H1 (cell line): Measurements from ENCODE around the gene COL10A1. TPM values are rescaled to one million over a fixed set of nuclear protein-coding genes. Genes with fewer than 3 reads are reported as not detected.

Experiments
- CTCF ChIA-PET: fragments of 300-600 bp; sonication (Branson Sonifier 250); formaldehyde crosslinking; loops from one replicate; lab custom pipeline; 2021; ENCODE audit not compliant: partially characterized antibody; lab: Charles Lee
- POLR2A ChIA-PET: fragments of 300-600 bp; sonication (Branson Sonifier 250); formaldehyde crosslinking; loops from one replicate; lab custom pipeline; 2021; ENCODE audit warnings: inconsistent platforms; ENCODE audit not compliant: partially characterized antibody; lab: Charles Lee
- DNase-seq, 2 experiments: peaks; one replicate each; pipeline versions ENCODE4 v3.0.0 to v3.0.0-alpha.2; 2010 to 2022; ENCODE audit warnings: low spot score in 2 of 2, low read depth in 1 of 2, mixed read lengths in 1 of 2
- FAIRE-seq: peaks from 2 replicates; lab custom pipeline; 2011; peaks lifted over from hg19 to GRCh38; lab: Jason Lieb, UNC
- H2AFZ ChIP-seq: 2 replicates; pipeline ENCODE4 v1.8.1; 2012; ENCODE audit warnings: low read length, inconsistent platforms
- H2AK5ac ChIP-seq: 2 replicates; pipeline ENCODE4 v1.6.1; 2013; ENCODE audit warnings: low read depth, low read length
- H2BK120ac ChIP-seq: replicated peaks from 2 replicates; pipeline ENCODE3; 2013; ENCODE audit warnings: low read depth, low read length, inconsistent platforms
- H2BK12ac ChIP-seq: 2 replicates; pipeline ENCODE4 v1.6.1; 2013; ENCODE audit warnings: low read depth, low read length
- H2BK15ac ChIP-seq: 2 replicates; pipeline ENCODE4 v1.6.1; 2013; ENCODE audit warnings: low read length
- H2BK20ac ChIP-seq: 2 replicates; pipeline ENCODE4 v1.6.1; 2013; ENCODE audit warnings: low read length
- H2BK5ac ChIP-seq: 2 replicates; pipeline ENCODE4 v1.6.1; 2013; ENCODE audit warnings: low read depth, low read length
- H3K14ac ChIP-seq: 2 replicates; pipeline ENCODE4 v1.6.1; 2013; ENCODE audit warnings: inconsistent platforms; ENCODE audit not compliant: insufficient read length
- H3K18ac ChIP-seq: 2 replicates; pipeline ENCODE4 v1.6.1; 2013; ENCODE audit warnings: low read length; ENCODE audit errors: extremely low read depth
- H3K23ac ChIP-seq: 2 replicates; pipeline ENCODE4 v1.6.1; 2013; ENCODE audit warnings: inconsistent platforms; ENCODE audit not compliant: insufficient read length
- H3K23me2 ChIP-seq: 2 replicates; pipeline ENCODE4 v1.6.1; 2013; ENCODE audit warnings: low read depth, low read length
- H3K27ac ChIP-seq: 2 replicates; pipeline ENCODE4 v1.6.1; 2011; ENCODE audit warnings: low read depth, low read length, inconsistent platforms
- H3K27me3 ChIP-seq, 4 experiments: replicated peaks in 1 of 4; 1 replicate in 1 of 4; 2 replicates in 3 of 4; pipeline versions ENCODE4 v1.6.1 to v1.8.1; 2011 to 2013; ENCODE audit warnings: low read length in 3 of 4, mild to moderate bottlenecking in 3 of 4, inconsistent platforms in 2 of 4, mixed read lengths in 2 of 4, moderate library complexity in 1 of 4; ENCODE audit not compliant: control insufficient read depth in 3 of 4, insufficient read depth in 3 of 4; ENCODE audit errors: extremely low read depth in 1 of 4
- H3K36me3 ChIP-seq, 4 experiments: 2 replicates each; pipeline versions ENCODE4 v1.6.1 to v1.8.1; 2011 to 2013; ENCODE audit warnings: mild to moderate bottlenecking in 4 of 4, low read length in 3 of 4, moderate library complexity in 2 of 4, control low read depth in 1 of 4, inconsistent platforms in 1 of 4; ENCODE audit not compliant: insufficient read depth in 4 of 4, control insufficient read depth in 2 of 4
- H3K4ac ChIP-seq: replicated peaks from 2 replicates; pipeline ENCODE3; 2013; ENCODE audit warnings: low read length, low read depth, mixed read lengths, inconsistent platforms; ENCODE audit not compliant: insufficient read length
- H3K4me1 ChIP-seq, 4 experiments: replicated peaks in 1 of 4; 1 replicate in 1 of 4; 2 replicates in 3 of 4; pipeline versions ENCODE4 v1.6.1 to v1.8.1; 2011 to 2013; ENCODE audit warnings: low read length in 3 of 4, inconsistent platforms in 2 of 4, mixed read lengths in 1 of 4; ENCODE audit not compliant: insufficient read depth in 4 of 4, control insufficient read depth in 3 of 4
- H3K4me2 ChIP-seq, 2 experiments: 2 replicates each; pipeline versions ENCODE4 v1.6.1 to v1.8.1; 2011 to 2013; ENCODE audit warnings: low read depth in 2 of 2, low read length in 2 of 2, control low read depth in 1 of 2, inconsistent platforms in 1 of 2, mild to moderate bottlenecking in 1 of 2; ENCODE audit not compliant: insufficient read depth in 1 of 2
- H3K4me3 ChIP-seq, 4 experiments: fragments of 200-600, 300-600 bp in 1 of 4; sonication (generic), shearing (Covaris generic), sonication (Bioruptor Twin) in 1 of 4; 2 replicates each; pipeline versions ENCODE4 v1.5.1 to v1.8.1; 2011 to 2016; ENCODE audit warnings: low read length in 4 of 4, low read depth in 3 of 4, control low read depth in 2 of 4, inconsistent platforms in 2 of 4, mild to moderate bottlenecking in 2 of 4, mixed read lengths in 1 of 4, moderate library complexity in 1 of 4; ENCODE audit not compliant: insufficient read depth in 2 of 4; ENCODE audit errors: extremely low read depth in 1 of 4
- H3K56ac ChIP-seq: replicated peaks from 2 replicates; pipeline ENCODE3; 2013; ENCODE audit warnings: low read depth, mild to moderate bottlenecking, mixed read lengths, low read length, inconsistent platforms; ENCODE audit not compliant: insufficient read length
- H3K79me1 ChIP-seq: 2 replicates; pipeline ENCODE4 v1.6.1; 2013; ENCODE audit warnings: low read depth, low read length, control low read depth
- H3K79me2 ChIP-seq, 2 experiments: 2 replicates each; pipeline versions ENCODE4 v1.6.1 to v1.8.1; 2012 to 2013; ENCODE audit warnings: low read length in 2 of 2, mild to moderate bottlenecking in 2 of 2, inconsistent platforms in 1 of 2; ENCODE audit not compliant: insufficient read depth in 2 of 2, control insufficient read depth in 1 of 2
- H3K9ac ChIP-seq, 4 experiments: replicated peaks in 1 of 4; 1 replicate in 1 of 4; 2 replicates in 3 of 4; pipeline versions ENCODE4 v1.6.1 to v1.8.1; 2011 to 2013; ENCODE audit warnings: low read depth in 3 of 4, low read length in 3 of 4, control low read depth in 2 of 4, mild to moderate bottlenecking in 2 of 4, moderate library complexity in 2 of 4, inconsistent platforms in 1 of 4; ENCODE audit errors: extremely low read depth in 1 of 4
- H3K9me3 ChIP-seq, 2 experiments: 2 replicates each; pipeline versions ENCODE4 v1.6.1 to v1.8.1; 2012 to 2013; ENCODE audit warnings: mild to moderate bottlenecking in 2 of 2, moderate library complexity in 2 of 2, control low read depth in 1 of 2, inconsistent platforms in 1 of 2, low read depth in 1 of 2, low read length in 1 of 2, mixed read lengths in 1 of 2; ENCODE audit not compliant: insufficient read depth in 2 of 2
- H4K20me1 ChIP-seq, 2 experiments: replicated peaks in 1 of 2; 2 replicates each; pipeline versions ENCODE3 to v1.8.1; 2011 to 2013; ENCODE audit warnings: inconsistent platforms in 2 of 2, low read length in 2 of 2, mild to moderate bottlenecking in 1 of 2; ENCODE audit not compliant: insufficient read depth in 2 of 2, control insufficient read depth in 1 of 2
- H4K5ac ChIP-seq: 2 replicates; pipeline ENCODE4 v1.6.1; 2013; ENCODE audit warnings: low read length, low read depth, mixed read lengths, inconsistent platforms; ENCODE audit not compliant: insufficient read length
- H4K8ac ChIP-seq: 2 replicates; pipeline ENCODE4 v1.8.0; 2013; ENCODE audit warnings: mild to moderate bottlenecking, moderate library complexity, low read length, inconsistent platforms; ENCODE audit not compliant: insufficient read depth; ENCODE audit errors: extremely low read depth
- H4K91ac ChIP-seq: replicated peaks from 2 replicates; pipeline ENCODE3; 2013; ENCODE audit warnings: low read length, mixed read lengths, inconsistent platforms; ENCODE audit not compliant: insufficient read length
- ASH2L ChIP-seq: fragments of 200-600, 300-600 bp; sonication (generic); IDR thresholded peaks from one replicate; pipeline ENCODE4 v1.7.1; 2017; ENCODE audit warnings: low read length
- CHD2 ChIP-seq: IDR thresholded peaks from 2 replicates; pipeline ENCODE4 v1.6.1; 2012; ENCODE audit warnings: low read length, improper control_type of control experiment
- USF2 ChIP-seq: IDR thresholded peaks from 2 replicates; pipeline ENCODE4 v1.6.1; 2011; ENCODE audit warnings: low read length, improper control_type of control experiment
- WGBS, 2 experiments: shearing (Covaris generic) in 1 of 2; methylation state at CpG; one replicate each; pipeline versions ENCODE4 v1.1.6 to v1.1.7; 2013 to 2015; ENCODE audit warnings: low lambda C conversion rate in 2 of 2, mixed read lengths in 2 of 2, inconsistent platforms in 1 of 2, low coverage in 1 of 2, missing lambda C conversion rate in 1 of 2; ENCODE audit not compliant: insufficient replicate concordance in 2 of 2, insufficient coverage in 1 of 2, insufficient read length in 1 of 2; ENCODE audit errors: extremely low coverage in 1 of 2, missing lambda C conversion rate in 1 of 2; 5-methylcytosine and 5-hydroxymethylcytosine counted together
- polyA plus RNA-seq, 7 experiments: library from polyadenylated mRNA; depleted of rRNA in 3 of 7; stranded (reverse) in 5 of 7; unstranded in 2 of 7; fragments of >200 nt in 5 of 7; fragments of 200-250 nt in 2 of 7; gene quantifications; 1 replicate in 5 of 7; 2 replicates in 1 of 7; 4 replicates in 1 of 7; pipeline versions ENCODE4 v1.2.1 to v1.2.3, GENCODE V29; 2011 to 2013; ENCODE audit warnings: missing spikeins in 2 of 7, mixed read lengths in 2 of 7
- total RNA-seq: library from RNA; stranded (reverse); fragmentation: NEBNext Ultra II Directional; extraction: Animal tissue kit (Norgen Biotek cat#: 25700); gene quantifications from 2 replicates; pipeline ENCODE4 v1.2.1, GENCODE V29; 2021

Gene COL10A1
- total and polyA plus RNA-seq, 2 of the 8 experiments (the other 6 are each of a cell fraction or from before 2014, with no cell fraction given), result not detected

- 10% methylated on average over 12 of the region's 12 CpGs; no CpG with 5 or more reads in 1 of the 2 experiments for WGBS, 2 experiments
- H3K4me3 ChIP-seq, result peak overlapping the region; percentile 78 to 97 (median 86)
- CTCF ChIA-PET, result interaction anchor here (0.9 to 3.8 kb wide), 3 partner anchors 11 to 40 kb away, joined by 3 to 32 read pairs (median 4); partner anchors contain the start of gene FRK
Observed at GRCh38 chr6:116101302-116101718, 24.6 kb downstream of the COL10A1 start.

More at GRCh38 chr6:116101302-116101718, 24.6 kb downstream of the COL10A1 start:
- Histone ChIP-seq H3K9ac (peak overlapping the region; percentile 88 to 99 (median 94)), H2BK120ac (no peak overlapping the region), H2AFZ (peak overlapping the region; percentile 99; the same call in 1 of the 2 replicates), H4K20me1 (no peaks in the 10 kb centered on the region), H3K23me2 (peaks cover 5% of the 10 kb centered on the region), H3K27ac (peak overlapping the region; percentile 98), H3K36me3 (peaks cover 0 to 3% (median 0%) of the 10 kb centered on the region in 4 experiments; a peak in 2 of 8 replicates), H2BK15ac (peak overlapping the region; percentile 53; the same call in 1 of the 2 replicates), H3K4me1 (peaks cover 0 to 25% (median 16%) of the 10 kb centered on the region in 4 experiments; a peak in 6 of 7 replicates), H2BK12ac (peak overlapping the region; percentile 75; the same call in 1 of the 2 replicates), H3K9me3 (peaks cover 3 to 6% of the 10 kb centered on the region in 2 experiments; a peak in 2 of 4 replicates), H3K18ac (peak overlapping the region; percentile 49; the same call in 1 of the 2 replicates), H2BK5ac (peak overlapping the region; percentile 98), H3K56ac (no peak overlapping the region), H4K91ac (peak overlapping the region; percentile 45), H4K5ac (no peak overlapping the region), H3K4me2 (peak overlapping the region; percentile 82 to 88), H3K4ac (no peak overlapping the region), H2AK5ac (no peak overlapping the region), H3K23ac (no peak overlapping the region), H3K14ac (no peak overlapping the region), H3K79me1 (no peaks in the 10 kb centered on the region; the same call in 1 of the 2 replicates), H3K79me2 (peaks cover 0 to 46% of the 10 kb centered on the region in 2 experiments; a peak in 2 of 4 replicates), H4K8ac (peak overlapping the region; percentile 96; the same call in 1 of the 2 replicates), H2BK20ac (no peak overlapping the region), H3K27me3 (no peaks in the 10 kb centered on the region)
- TF ChIP-seq ASH2L (no peak), USF2 (no peak), CHD2 (no peak; the same call in 1 of the 2 replicates)
- DNase-seq (no peak), FAIRE-seq (no peak)
- POLR2A ChIA-PET, result interaction anchor here (0.8 to 3.8 kb wide), 10 partner anchors 9 to 152 kb away, joined by 3 to 18 read pairs (median 3); partner anchors contain the start of gene FRK
